ENCODE measurements around the gene TXNDC5.
"Not testable (repeated sequence)": the region's sequence is repeated elsewhere in the genome, so short reads cannot be mapped to it uniquely, and the experiment has no call there.

TXNDC5 gene

DNA sequence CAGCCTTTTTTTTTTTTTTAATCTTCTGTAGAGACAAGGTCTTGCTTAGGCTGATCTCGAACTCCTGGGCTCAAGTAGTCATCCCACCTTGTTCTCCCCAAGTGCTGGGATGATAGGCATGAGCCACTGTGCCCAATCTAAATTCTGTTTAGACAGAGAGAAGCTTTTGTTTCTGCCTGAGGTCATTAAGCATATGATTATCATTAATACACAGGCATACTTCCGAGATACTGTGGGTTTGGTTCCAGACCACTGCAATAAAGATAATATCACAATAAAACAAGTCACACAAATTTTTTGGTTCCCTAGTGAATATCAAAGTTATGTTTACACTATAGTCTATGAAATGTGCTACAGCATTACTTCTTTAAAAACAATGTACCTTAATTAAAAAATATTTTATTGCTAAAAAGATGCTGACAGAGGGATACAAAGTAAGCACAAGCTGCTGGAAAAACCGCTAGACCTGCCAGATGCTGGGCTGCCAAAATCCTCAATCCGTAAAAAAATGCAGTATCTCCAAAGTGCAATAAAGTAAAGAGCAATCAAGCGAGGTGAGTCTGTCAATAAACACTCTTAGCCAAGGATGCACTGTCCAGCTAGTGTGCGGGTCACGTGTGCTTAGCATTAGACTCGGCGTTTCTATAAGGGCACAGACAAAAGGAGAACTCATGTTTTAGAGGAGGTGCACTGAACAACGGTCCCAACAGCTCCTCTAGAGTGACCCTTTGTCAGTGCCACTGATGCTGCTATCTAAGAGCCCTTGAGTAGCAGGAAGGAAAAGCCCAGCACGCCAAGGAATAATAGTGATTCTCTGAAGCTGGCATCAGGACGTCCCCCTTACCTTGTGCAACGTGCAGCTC, 16.1 kb downstream of the TXNDC5 start:
- no peak for DNase-seq

DNA sequence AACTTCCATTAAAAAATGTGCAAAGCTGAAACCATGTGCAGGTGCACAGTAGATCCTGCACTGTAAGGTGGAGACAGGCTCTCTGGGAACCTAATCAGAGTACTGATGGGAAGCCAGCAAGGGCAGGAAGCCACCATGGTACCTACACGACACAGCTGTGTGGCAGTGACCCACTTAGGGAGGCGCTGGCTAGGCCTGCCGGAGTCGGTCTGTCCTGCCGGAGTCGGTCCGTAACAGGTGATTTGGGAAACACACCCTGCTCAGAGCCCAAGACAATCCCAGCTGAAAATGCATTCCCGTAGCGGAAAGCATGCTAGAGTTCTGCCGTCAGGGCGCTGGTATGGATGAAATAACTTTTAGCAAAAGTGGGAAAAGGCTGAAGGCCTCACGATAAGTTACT, 17.2 kb downstream of the TXNDC5 start:
- no peak for DNase-seq

DNA sequence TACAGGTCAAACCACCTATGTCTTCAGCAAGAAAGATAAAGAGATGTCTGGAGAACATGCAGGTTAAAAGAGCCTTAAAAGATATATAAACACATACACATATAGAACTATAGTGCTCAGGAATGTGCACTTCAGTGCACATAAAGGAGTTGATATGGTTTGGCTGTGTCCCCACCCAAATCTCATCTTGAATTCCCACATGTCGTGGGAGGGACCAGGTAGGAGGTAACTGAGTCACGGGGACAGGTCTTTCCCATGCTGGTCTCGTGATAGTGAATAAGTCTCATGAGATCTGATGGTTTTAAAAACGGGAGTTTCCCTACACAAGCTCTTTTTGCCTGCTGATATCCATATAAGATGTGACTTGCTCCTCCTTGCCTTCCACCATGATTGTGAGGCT, 18.2 kb downstream of the TXNDC5 start:
- DNase-seq, result not testable (repeated sequence)

DNA sequence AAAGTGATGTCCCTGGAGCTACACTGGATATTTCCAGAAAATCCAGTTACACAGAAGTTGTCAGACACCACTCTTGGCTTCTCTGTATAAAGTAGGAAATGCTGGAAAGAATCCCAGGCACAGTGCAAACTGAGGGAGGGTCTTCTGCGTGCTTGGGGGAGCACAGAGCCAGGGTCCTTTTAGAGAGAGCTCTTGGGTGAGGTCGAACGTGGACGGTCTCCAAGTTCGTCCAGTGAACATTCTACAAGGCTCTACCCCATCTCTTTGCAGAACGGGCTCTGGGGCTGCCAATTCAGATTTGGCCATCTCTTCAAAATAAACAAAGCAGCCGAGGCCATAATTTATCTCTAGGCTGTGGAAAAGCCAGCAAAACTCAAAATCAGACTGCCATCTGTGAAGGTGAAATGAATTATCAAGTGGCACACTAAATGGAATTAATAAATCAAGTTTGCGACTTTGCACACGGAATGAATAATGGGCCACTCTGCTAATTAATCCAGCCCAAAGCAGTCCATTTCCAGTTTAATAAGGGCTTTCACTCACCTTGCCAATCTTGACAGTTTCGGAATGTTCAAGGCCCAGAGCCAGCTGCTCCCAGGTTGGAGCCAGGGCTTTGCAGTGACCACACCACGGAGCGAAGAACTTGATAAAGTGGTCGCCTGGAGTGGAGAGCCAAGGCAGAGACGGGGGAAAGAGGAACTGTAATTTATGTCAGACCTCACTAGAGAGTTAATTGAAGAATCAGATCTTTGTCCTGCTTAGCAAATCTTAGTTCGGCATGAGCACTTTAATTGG, 19.3 kb downstream of the TXNDC5 start:
- DNase-seq, result no peak

DNA sequence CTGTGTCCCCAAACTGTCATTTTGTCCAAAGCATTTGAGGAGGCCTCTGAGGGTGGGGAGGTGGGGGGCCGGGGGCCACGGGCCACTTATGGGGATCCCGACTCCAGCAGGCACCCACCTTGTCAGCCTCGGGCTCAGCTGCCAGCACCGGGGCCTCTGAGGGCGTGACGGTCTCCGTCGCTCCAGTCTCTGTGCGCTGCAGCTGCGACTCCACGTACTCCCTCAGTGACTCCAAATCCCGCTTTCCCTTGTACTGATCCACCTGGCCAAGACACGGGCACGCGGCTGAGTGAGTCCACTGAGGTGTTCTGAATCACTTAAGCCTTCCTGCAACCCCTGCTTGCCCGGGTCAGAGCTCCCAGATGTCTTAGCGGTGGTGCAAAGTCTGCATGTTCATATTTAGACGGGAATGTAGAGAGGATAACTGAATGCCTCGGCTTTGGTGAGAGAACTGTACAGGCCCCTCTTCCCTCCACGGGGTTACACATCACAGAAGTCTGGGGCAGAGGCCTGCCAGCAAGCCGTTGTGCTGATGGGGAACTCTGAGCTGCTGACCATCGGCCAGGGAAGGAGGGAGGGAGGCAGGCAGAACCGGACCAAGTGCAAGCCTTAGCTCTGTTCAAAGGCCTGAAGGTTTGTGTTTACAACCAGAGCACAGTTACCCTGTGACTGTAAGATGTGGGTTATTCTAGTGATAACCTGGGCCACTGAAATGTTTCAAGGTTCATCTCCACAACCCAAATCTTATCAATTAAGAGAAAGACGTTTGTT, 21.8 kb downstream of the TXNDC5 start:
- no peak for DNase-seq

DNA sequence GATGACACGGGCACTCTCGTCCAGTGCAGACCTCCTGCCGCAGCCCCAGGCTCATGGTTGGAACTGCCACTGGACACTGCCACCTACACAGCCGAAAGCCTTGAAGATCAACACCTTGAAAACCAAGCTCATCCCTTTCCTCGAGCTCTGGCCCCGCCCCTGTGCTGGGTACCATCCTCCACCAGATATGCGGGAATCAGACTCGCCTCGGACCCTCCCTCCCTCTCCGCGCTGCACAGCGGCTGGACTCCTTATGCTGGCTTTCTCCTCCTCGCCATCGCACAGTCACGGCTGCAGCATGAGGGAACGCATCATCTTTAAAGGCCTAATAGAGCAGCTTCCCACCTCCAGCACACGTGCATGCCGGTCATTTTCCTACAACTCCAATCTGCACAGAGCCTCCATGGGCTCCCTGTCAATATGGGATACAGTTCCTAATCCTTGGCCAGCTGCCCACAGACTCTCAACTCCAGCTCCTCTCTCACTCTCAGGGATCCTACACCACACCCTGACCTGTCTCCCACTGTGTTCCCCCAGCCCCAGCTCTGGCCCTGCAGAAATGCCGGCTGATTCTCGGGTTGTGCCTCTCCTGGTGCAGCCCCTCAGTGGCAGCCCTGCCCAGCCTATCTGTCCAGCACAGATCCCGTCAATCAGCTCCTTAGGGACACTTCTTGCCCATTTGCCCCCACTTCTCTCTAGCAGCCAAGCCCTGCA, 23.2 kb downstream of the TXNDC5 start:
- no peak for DNase-seq

DNA sequence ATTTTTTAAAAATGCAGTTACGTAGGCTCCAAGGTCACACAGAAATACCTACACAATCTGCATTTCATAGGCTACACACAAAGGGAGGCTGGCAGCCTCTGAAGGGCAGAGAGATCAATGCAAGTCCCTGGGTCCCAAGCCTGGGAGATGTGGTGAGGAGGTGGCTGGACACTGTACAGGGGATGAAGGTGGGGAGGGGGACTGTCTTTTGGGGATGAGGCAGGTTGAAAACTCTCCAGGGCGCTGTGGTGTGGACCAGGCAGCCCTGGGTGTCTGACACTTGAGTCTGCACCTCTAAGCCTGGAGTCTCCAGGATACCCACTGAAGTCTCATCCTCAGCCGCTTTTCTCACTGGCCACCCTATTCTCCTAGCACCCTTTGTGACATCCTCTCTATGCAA, 24.5 kb downstream of the TXNDC5 start:
- DNase-seq, result no peak

DNA sequence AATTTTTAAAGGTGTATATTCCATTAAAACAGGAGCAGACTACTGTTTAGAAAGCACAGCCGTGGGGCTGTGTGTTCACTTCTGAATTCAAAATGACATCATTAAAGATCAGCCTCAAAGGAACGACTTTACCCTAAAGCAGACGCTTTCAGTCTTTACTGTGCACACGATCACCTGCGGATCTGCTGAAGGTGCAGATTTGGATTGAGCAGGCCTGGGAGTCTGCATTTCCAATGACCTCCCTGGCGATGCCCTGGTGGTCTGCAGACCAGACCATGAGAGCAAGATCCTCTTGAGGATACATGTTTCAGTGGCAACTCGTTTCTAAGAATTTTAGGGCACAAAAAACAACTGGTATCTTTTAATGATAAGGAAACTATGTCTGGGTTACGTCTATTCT, 27.2 kb downstream of the TXNDC5 start:
- no peak for DNase-seq

DNA sequence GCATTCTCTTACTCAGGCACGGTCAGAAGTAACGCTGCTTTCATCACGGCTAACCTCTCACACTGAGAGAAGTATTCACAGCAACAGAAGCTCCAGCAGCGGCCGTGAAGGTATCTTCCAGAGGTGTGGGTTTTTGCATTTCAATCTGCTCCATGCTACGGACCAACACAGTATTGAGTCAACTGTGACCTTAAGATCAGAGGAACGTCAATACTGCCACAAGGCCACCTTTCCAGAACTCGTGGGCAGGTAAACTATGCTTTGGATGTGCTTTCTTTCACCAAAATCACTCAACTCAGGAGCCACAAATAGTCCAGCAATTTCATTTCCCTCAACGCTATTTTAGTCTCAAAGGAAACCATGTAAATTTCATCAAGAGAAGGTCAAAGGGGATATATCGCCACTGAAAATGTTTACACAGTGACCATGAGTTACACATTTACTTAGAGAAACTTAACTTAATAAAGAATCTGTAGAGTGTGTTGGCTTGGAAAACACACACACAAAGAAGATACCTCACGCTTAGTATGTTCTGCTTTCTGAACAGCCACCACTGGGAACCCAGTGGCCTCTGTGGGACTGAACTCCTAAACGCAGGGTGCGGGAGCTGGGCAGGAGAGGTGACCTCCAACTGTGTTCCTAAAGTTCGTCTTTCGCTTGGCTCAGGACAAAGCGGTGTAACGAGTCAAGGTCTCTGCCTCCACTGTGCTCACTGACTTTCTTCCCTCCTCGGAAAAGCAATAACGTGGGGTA, 27.9 kb downstream of the TXNDC5 start:
- no peak for DNase-seq

DNA sequence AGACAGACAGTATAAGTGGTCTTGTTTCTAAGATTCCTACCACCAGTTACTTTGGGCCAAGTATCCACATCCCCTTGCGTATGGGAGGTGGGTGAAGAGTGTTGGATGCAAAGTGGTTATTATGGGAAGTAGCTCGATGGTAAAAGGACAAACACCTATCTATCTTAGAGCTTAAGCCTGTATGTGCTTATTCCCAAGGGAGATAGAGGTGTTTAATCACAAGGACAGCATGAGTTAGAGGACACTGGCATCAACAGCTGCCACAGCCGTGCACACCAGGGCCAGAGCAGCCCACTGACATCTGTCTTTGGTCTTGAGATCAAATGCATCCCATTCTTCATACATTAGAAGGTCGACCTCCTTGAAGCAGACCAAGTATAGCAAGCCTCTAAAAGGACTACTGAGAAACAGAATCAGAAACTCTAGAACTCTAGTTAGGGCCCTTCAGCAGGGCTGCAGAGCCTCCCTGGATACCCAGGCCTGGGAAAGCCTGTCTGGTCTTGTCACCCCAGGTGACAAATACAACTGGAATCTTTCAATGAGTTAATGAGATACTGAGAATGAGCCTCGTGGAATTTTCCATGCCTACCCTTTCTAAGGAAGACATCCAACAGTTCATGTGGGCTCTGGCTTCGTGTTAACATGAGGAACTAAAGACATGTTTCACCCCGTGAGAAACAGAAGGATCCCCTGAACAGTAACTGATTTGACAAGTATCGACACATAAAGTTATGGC, 28.7 kb downstream of the TXNDC5 start:
- DNase-seq, result no peak

DNA sequence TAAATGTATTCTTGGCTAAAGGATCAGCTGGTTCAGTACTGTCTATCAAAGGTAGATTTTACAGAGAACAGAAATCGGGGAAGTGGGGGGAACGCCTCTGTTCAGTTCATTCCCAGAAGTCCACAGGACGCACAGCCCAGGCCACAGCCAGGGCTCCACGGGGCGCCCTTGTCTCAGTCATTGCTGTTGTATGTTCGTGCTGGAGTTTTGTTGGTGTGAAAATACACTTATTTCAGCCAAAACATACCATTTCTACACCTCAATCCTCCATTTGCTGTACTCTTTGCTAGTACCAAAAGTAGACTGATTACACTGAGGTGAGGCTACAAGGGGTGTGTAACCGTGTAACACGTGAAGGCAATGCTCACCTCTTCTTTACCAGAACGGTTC, 29.9 kb downstream of the TXNDC5 start:
- DNase-seq, result no peak

DNA sequence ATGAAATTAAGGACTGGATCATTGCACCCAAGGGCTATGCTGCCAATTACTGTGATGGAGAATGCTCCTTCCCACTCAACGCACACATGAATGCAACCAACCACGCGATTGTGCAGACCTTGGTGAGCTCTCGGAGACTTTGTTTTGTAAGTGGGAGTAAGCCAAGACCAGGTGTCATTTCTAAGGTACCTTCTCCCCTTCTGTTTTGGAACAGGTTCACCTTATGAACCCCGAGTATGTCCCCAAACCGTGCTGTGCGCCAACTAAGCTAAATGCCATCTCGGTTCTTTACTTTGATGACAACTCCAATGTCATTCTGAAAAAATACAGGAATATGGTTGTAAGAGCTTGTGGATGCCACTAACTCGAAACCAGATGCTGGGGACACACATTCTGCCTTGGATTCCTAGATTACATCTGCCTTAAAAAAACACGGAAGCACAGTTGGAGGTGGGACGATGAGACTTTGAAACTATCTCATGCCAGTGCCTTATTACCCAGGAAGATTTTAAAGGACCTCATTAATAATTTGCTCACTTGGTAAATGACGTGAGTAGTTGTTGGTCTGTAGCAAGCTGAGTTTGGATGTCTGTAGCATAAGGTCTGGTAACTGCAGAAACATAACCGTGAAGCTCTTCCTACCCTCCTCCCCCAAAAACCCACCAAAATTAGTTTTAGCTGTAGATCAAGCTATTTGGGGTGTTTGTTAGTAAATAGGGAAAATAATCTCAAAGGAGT, 30.4 kb downstream of the TXNDC5 start:
- no peak for DNase-seq

DNA sequence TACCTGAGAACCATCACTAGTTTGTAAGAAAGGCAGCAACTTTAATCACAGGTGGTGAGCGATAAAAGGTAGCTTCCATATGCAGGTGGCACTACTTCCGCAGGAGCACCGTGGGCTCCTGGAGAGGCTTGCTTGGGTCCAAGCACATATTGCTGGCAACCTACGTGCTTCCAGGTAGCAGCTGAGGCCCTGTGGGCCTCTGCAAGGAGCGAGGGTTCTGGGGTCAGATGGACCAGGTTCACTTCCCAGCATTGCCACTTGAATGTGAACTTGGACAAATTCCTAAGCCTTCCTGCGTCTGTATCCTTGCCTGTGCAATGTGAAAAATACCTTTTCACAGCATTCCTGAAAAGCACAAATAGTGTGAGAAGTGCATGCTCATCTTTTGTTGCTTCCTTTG, 31.0 kb downstream of the TXNDC5 start:
- DNase-seq, result no peak

DNA sequence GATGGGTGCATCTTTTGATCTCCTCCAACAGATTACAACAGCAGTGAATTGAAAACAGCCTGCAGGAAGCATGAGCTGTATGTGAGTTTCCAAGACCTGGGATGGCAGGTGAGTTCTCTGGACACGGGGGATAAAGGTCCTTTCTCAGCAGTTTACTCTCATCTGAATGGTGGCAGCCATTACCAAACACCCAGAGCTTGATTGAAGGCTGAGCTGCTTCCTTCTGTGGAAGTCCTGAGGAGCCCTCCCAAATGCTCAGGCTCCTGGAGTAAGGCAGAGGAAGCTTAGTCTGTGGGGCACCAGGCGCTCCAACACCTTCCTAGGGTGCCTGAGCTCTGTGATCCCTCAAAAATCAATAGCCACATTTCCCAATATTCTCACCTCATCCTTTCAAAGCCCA, 31.5 kb downstream of the TXNDC5 start:
- no peak for DNase-seq

DNA sequence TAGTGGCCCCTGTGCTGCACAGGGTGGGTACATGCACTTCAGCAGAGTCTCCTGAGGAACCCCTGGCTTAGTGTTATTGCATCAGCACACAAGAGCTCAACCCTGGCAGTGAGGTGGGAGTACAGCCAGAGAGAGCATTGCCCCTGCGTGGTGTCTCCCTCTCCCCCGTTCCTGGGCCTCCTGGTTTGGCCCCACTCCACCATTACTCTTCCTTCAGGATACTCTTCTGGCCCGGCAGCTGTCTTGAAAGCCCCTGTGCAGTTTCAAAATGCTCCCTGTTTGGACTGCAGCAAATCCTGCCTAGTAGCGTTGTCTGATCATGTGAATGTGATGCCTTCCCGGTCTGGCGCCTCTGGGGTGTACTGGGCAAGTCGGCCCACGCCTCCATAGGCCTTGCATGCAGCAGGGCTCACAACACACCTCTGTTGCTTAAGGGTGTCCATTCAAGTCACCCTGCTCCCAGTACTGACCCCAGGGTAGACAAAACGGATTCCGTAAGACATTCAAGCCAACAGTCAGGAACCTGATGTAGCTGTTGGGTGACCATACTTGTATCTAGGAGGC, 32.1 kb downstream of the TXNDC5 start:
- DNase-seq, result no peak

DNA sequence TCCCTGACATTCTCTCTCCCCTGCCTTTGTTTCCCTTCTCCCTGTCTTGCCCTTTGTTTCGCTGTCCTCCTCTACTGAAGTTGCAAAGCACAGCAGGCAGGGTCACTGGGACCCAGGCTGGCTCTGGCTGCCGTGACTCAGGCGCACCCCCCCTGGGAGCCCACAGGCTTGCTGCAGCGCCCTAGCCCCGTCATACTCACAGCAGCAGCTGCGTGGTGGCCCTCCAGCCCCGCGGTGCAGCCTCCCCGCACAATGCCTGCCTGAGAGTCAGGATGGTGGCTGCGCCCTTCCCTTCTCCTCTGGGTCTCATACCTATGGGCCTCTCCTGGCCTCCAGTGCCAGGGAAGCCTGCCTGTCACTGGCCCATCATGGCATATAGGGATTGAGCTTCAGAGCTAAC, 41.7 kb downstream of the TXNDC5 start:
- DNase-seq, result no peak

DNA sequence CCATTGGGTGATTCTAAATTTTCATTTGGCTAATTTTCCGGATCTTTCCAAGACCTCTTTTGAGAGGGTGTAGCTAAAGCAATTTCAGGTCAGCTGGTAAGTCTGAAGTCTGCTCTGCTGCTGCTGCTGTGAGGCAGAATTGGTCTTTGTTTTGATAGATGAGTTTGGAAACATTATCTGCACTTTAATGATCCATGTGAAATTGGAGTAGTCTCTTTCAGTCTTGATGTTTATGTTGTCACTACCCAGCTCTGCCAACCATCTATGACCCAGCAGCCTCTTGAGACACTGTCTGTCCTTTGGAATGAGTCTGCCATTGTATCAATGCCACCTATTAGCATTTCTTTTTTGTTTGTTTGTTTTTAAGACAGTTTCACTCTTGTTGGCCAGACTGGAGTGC, 44.1 kb downstream of the TXNDC5 start:
- DNase-seq, result no peak

DNA sequence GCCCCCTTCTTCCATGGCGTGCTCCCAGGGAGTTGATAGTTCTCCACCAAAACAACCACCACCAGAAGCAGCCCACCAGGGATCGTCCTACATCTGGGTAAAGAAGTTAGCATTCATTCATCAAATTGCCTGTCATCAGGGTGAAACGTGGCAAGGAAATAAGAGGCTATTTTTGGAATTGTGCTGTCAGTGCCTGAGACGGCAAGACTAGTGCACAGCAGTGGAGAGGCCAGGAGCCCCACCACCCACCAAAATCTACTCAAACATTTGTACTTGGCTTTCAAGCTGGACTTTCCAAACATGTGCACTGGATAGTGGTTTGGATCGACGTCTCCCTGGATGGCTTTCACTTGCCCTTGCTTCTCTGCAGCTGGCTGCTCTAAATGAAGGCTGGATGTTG, 44.8 kb downstream of the TXNDC5 start:
- DNase-seq, result no peak

DNA sequence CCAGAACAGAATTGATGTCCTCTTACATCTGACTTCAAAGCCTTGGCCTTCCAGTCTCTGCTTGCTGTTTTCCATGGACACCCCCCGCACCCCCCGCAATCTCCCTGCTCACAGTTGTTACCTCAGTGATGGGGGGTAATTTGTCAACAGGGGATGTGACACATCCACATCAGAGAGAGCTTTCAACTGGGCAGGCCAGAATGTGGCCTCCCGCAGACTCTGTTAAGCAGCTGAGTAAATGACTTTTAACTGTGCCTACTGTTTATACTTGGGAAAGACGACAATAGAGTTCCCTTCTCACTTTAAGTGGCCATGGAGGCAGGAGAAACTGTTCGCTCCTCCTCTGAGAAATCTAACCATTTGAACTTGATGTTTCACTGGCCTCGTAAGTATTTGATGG, 51.0 kb downstream of the TXNDC5 start:
- no peak for DNase-seq

DNA sequence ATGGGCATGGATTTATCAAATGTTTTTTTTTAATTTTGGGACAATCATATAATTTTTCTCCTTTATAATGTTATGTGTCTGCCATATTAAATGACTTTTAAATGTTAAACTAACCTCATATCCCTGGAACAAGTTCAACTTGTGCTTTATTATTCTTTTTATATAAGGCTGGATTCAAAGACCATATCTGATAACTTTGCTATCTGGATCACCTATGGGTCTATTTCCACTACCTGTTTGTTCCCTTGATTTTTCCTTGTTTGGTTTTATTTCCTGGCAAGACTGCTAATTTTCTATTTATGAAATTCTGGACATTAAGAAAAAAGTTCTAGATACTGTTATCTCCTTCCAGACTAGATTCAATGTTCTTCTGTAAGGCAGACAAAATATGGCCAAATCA, 58.8 kb downstream of the TXNDC5 start:
- no peak for DNase-seq

All from activated CD4-positive, alpha-beta T cell treated with anti-CD3 and anti-CD28 coated beads, Interleukin-2, Interleukin-6, amounts not matched to agents 100 ng/mL and 50 ng/mL, durations not matched to agents 16 hours and 8 hours (primary cell).